GM18520 (cell line): ENCODE data around the gene C1QTNF5.
A peak's percentile ranks its signal among the peaks of the same experiment; 100 is the strongest.
"Not testable (repeated sequence)": the region's sequence is repeated elsewhere in the genome, so short reads cannot be mapped to it uniquely, and the experiment has no call there.

Experiments
- ATAC-seq: cut with Tn5 transposase; IDR thresholded peaks from one replicate; pipeline ENCODE4 v1.9.1; 2021; ENCODE audit not compliant: unreplicated experiment

The C1QTNF5 gene, protein sequence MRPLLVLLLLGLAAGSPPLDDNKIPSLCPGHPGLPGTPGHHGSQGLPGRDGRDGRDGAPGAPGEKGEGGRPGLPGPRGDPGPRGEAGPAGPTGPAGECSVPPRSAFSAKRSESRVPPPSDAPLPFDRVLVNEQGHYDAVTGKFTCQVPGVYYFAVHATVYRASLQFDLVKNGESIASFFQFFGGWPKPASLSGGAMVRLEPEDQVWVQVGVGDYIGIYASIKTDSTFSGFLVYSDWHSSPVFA

DNA sequence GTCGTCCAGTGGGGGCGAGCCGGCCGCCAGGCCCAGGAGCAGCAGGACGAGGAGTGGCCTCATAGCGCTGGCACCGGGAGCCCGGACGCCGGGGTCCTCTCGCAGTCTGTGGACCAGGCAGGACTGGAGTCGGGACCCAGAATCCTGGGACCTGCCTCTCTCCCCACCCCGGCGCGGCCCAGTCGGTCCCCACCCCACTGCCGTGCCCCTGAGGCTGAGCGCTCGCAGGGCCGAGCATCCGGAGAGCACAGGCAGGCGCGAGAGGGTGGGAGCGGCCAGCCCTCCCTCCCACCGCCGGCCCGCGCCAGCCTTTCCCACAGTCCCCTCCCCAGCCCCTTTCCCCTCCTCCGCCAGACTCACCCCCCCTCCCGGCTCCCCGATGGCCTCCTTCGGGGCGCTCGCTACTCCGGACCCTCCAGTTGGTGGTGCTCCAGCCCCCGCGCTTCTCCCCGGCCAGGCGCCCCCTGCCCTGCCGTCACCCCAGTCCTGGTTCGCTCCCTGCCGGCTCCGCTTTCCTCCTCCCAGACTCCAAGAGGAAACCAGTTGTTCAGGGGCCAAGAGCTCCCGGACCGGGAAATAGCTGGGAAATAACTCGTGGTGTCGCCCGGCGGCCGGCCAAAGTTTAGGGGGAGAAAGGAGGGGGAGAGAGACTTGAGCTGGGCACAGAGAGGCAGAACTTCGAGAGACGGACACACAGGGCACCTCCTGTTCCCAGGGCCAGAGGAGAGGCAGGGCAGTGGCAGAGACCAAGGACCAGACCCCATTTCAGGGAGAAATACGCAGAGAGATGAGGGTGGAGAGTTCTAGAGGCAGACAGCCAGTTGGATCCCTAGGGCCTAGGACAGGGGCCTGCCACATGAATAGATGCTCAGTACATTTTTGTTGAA is at the start of gene C1QTNF5:
Gene C1QTNF5 (minus strand): TSS at position 549 of the 887 bp plus-strand sequence. CDS start 486 bp downstream, at position 63.
- no peak for ATAC-seq

DNA sequence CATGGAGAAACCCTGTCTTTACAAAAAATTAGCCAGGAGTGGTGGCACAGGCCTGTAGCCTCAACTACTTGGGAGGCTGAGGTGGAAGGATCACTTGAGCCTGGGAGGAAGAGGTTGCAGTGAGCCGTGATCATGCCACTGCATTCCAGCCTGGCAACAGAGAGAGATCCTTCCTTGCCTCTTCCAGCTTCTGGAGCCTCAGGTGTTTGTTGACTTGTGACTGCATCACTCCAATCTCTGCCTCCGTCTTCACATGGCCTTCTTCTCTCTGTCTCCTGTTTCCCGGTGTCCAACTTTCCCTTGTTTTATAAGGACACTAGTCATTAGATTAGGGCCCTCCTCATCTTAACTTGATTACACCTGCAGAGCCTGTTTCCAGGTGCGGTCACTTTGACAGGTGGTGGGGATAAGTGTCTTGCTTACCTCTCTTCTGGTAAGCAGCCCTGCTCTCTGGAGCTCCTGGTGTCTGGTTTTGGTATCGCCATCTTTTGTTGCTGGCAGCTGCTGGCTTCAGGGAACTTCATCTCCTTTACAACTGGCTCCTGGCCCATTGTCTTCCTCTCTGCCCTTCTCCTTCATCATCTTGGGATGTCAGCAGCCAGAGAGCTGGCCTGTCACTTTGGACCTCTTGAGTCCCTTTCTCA is 49.0 kb upstream of the C1QTNF5 start:
- no peak for ATAC-seq

DNA sequence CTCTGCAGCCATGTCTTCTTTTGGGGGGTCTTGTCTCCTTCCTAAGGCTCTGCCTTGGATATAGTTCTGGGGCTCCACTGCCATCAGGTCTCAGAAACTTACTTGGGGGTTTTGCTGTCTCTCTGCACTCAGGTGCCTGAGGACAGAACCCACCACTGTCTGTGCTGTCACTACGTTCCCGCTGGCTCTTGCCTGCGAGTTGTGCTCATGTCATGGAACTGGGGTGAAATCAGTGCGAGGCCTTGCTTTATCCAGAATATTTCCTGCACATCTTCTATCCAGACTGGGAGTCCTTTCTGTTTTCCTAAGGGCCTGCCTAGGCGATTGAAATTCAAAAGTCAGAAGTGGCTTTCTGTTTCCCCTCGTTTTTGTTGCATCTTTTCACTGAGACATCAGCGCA is 47.4 kb upstream of the C1QTNF5 start:
- no peak for ATAC-seq

DNA sequence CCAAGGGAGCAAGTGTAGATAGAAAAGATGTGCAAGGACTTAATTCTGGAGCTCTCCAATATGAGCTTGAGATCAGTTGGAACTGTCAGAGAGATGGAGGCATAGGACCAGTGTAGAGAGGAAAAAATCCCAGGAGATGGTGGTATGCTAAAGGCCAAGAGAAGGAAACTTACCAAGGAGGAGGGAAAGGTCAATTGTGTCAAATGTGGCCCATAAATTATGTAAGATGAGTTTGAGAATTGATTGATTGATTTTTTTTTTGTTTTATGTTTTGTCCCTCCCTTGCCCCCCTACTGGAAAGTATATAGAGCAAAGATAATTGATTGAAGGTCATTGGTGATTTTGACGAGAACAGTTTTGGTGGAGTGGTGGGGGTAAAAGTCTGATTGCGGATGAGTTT is 43.6 kb upstream of the C1QTNF5 start:
- no peak for ATAC-seq

DNA sequence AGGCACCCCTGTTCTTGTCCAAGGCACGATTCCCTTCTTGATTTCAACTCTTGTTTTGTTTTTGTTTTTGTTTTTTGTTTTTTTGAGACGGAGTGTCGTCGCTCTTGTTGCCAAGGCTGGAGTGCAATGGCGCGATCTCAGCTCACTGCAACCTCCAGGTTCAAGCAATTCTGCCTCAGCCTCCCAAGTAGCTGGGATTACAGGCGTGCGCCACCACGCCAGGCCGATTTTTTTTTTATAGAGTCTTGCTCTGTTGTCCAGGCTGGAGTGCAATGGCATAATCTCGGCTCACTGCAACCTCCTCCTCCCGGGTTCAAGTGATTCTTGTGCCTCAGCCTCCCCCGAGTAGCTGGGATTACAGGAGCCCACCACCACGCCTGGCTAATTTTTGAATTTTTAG is 41.8 kb upstream of the C1QTNF5 start:
- ATAC-seq: not testable (repeated sequence)

DNA sequence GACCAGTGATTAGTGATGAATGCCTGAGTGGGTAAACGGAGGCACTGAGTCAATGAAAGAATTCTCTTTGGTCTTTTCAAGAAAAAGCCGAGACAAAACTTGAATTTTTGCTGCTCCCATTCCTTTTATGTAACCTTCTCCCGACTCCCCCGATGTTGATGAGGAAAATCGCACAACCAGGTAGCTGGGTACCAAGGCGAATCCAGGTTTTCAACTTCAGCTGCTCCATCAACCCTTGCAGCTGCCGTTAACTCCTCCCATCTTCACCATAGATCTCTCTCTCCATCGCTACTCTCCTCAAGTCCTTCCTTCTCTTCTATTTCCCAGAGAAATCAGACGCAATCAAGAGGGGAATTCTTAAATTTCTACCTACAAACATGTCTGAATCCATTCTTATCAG is 41.4 kb upstream of the C1QTNF5 start:
- ATAC-seq: no peak

DNA sequence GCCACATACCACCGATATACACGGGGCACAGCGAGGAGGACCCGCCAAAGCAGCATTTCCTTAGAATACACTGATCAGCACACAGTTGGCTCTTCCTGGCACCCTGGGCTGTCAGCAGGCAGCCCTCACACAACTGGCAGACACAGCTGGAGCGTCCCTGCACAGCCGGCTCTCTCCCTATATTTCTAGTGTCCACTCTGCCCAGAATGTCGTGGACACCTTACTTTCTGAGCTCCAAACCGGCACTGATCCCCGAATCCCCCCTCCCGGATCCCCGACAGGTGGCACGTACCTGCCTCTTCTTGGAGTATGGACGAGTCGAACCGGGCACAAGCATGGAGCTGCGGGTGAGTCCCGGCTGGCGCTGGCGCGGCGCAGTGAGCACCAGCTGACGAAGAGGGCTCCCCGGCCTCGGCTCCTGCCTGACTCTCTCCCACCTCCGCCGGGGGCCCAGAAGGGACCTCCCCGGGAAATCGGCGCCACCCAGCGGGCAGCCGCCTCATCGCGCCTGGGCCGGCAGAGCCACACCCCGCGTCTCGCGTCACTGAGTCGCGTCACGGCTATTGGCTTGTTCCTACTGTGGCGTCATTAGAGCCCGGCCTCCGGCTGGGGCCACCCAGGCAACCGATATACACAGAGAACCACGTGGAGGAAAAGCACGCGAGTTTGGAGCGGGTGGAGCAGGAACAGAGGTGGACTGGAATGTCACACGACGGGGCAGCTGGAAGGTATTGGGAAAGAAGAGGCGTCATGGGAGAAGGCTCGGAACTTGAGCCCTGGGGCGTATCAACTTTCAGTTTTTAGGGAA is 40.7 kb upstream of the C1QTNF5 start, which contains the start of gene USP2:
Gene USP2 (minus strand): TSS at position 510 of the 808 bp plus-strand sequence. CDS start 8,210 bp downstream, outside the sequence.
- ATAC-seq: peak; percentile 99

DNA sequence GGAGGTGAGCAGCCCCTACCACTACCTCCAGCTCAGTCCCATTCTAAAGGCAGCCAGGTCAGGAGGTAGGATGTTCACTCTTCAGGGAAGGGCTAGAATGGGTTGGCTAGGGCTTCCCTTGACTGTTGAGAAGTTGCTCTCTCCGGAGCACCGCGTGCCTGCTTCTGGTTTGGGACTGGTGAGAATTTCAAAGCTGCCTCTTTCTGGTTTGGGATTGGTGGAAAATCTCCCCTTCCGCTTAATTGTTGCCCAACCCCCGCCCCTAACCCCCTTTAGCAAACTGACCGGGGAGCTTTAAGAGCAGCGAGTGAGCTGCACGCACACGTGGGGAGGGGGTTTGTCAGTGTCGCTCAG is 40.1 kb upstream of the C1QTNF5 start:
- no peak for ATAC-seq

DNA sequence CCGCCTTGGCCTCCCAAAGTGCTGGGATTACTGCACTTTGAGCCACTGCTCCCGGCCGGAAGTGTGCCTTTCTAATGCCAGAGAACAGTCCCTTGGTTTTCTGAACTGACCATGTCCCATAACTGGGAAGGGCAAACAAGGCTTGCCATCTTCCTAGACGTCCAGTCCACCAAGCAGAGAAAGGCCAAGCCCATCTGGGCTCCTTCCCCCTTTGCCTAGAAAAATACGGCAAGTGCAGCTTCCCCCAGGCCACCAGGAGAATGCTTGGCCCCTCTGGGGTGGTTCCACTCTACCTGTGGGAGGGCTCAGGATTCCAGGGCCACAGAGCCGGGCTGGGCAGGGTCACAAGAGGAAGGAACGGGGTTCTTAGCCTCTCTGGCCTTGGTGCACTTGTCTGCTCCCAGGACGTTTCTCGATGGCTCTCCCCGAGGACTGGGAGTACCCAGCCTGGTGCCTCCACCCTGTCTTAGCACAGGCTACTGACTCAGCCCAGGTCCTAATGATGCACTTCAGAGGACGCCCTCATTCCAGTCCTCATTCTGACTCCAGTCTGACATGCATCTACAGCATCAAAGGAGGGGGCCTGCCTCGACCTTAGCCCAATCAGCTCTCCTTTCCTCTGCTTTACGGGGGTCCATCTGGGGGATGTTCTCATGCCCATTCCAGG is 39.6 kb upstream of the C1QTNF5 start:
- no peak for ATAC-seq

DNA sequence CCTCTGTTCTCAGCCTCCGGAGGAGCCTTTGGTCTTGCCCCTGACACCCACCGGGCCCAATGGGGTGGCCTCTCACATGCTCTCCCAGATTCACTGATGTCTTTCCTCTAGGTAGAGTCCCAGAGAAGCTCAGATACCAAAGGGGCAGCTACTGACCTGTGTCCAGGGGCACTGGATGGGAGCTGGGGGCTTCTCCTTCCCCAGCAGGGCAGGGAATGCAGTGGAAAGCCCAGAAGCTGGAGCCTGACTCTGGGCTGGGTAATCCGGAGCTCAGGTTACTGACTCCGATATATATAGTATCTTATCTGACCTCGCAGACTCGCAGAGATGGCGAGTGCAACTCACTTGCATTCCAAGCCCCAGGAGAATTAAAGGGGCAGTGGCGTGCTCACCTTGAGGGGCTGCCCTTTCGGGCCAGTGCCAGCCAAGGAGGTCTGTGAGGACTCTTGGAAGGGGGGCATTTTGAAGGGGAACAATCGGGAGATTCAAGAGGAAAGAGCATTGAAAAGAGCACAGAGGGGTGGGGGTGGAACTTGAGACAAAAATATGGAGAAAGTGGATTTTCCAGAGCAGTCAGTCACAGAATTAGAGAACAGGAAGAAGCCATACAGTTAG is 38.3 kb upstream of the C1QTNF5 start:
- no peak for ATAC-seq

DNA sequence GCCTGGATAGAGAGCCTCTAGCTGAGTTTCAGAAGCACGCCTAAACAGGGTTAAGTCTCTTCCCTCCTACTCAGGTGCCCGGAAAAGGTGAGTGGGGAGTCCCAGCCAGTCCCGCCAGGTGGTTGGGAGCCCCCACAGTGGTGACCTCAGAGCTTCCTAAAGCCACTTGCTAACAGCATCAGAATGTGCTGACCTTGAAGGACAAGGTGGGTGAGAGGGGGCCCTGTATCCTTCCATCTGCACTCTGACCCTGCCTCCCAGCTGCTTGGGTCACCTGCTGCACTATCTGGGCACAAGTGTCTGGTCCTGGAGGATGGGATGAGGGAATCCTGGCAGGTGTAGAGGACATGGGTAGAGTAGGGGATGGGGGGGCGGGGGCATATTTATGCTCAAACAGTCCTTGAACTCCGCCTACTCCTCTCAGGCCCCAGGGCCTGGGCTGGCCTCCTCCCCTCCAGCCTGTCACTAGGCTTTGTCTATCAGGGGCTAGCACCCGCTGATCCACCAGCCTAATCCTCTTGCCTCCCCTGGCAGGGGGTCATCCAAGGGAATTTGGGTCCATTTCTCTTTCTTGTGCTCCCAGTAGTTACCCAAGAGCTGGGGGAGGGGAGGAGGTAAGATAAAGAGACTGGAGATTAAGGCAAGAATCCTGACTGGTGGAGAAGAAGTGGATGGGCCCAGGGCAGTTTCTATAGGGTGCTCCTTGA is 37.4 kb upstream of the C1QTNF5 start:
- no peak for ATAC-seq

DNA sequence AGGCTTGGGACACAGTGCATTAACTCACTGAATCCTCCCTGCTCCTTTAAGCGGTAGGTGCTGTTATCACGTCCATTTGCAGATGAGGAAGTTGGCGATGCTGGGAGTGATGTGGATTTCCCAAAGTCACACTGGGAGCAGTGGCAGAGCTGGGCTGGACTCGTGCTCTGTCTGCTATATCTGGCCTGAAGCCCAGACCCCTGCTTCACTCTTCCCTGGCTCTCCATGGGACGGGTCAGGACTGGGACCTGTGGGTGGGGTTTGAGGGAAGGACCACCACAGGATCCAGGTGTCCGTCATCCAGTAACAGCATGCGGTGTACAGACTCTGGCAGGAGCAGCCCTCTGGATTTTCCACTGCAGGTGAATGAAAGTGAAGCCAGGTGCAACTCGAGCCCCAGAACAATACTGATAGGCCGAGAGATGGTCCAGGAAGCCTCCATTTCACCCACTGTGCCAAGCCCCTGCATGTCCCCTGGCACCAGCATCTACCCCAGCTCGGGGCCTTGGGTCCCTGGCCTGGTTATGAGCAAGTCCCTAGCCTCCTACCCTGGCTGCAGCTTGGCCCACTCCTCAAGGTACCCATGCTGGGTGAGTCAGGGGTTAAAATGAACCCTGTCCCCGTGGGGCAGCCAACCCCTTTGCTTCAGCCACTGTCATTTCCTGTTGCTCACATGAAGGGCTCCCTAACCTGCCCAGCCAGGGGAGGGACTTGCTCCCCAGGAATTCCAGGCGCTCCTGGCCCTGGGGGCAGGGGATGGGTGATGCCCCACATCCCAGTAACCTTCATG is 36.6 kb upstream of the C1QTNF5 start:
- no peak for ATAC-seq

DNA sequence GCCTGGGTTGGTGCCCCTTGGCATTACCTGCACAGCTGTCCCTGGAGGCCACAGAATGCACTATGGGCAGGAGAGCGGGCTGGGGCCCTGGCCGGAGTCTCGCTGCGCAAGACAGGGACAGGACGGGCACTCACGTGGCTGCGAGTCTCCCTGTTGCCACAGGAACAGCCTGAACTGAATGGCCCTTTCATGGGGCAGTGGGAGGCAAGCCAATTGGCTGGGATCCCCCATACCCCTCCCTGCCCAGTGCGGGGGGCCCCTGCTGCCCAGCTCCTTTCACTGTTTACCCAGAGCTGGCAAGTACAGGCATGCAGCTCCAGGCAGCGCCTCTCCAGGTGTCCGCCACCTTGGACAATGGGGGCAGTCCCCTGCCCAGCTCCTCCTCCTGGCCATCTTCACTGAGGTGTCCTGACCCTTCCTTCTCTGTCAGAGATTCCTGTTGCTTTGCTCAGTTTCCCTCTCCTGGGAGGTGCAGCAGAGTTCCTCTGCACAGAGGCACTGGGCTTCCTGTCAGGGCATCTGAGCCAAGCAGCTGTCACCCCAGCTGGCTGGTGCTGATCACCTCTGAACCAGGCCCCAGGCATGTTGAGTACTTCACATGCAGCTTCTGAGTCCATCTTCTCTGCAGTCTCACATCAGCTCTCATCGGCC is 35.6 kb upstream of the C1QTNF5 start:
- ATAC-seq: no peak

DNA sequence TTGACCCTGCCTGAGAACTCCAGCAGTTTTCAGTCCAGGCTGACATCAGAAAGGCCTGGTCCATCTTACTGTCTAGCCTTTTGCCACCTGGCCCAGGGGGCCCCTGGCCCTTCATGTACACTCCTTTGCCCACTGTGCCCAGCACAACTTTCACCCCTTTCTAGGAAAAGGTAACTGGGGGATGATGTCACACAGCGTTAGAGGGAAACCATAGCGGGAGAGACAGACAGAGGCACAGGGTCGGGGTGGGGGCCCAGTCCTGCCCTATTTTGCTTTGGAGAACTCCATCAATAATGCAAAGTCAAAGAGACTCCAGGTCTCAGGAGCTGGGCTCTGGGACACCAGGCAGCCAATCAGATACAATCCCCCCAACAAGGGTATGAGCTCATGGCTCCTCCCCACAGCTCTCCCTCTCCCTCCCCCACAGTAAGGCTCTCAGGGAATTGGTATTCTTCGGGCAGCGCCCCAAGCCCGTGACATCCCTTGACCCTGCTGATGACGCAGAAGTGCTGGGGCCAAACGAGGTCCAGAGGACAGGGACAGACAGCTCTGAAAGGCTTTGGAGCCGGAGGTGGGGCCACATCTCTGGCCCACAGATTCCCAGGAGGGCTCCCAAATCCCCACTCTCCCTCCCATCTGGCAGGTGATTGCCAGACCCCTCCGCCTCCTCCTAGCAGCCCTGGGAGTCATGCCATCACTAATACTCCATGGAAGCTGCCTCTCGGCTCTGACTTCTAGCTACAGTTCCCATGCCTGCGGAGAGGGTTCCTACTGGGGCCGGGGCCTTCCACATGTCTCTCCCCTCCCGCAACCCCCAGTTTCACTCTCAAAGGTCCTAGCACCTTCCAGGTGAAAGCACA is 34.9 kb upstream of the C1QTNF5 start:
- no peak for ATAC-seq

DNA sequence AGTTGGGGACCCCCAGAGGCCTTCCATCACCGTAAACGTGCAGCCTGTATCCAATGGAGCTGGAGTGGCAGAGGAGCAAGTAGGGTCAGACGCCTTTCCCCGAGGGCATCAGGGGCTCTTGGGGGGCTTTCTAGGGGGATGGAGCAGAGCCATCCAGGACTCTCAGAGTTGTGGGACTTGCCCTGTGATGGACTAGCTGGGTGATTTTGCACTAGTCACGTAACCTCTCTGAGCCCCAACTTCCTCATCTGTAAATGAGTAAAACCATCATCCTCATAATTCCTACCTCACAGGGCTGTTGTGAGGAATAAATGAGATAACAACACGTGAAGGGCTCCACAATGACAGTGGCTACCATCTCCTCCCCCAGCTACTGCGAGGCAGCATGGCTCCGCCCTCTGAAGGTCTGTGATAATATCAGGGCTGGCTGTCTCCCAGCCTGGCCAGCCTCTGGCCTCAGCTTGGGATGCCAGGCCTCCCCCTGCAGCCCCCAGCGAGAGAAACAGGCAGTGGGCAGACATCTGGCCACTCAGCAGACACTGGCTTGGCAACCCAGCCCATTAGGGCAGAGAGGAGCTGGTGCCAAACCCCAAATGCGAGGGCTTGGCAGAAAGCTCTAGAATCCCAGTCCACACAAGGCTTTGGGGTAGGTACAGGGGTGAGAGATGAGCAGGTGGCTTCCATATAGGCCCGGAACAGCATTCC is 34.1 kb upstream of the C1QTNF5 start:
- ATAC-seq: no peak

DNA sequence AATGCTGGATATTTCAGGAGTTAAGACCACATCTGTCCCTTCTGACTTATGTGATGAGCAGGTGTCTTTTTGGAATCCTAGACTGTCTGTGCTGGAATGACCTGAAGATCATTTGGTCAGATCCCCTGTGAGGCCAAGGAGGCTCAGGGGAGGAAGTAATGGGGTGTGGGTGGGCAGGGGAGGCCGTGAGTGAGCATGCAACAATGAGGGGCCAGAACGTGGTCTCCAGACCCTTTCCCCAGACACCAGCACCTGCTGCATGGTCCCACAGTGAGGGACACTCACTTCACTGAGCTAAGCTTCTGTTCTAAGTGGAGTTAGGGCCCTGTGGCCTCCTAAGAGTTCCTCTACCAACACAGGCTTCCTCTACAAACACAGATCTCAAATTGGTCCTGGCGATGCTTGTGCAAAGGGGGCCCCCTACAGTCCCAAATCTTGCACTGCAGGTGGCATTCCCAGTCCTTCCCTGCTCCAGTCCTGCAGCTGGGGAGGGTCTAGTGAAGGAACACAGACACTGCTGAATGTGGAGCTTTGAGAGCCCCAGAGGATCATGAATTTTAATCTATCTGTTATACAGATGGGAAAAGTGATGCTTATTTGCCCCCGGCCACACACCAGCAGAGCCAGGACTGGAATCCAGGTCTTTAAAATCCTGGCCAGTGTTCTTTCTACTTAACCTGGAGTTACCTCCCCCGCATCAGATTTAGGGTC is 33.4 kb upstream of the C1QTNF5 start:
- no peak for ATAC-seq
